Measurements from ENCODE around the gene RANBP1. TPM values are rescaled to one million over a fixed set of nuclear protein-coding genes. Genes with fewer than 3 reads are reported as not detected.
A peak's percentile ranks its signal among the peaks of the same experiment; 100 is the strongest.

RANBP1 gene
- polyA plus RNA-seq, 2 of the 4 experiments (the other 2 are of a cell fraction) = 239 to 338 TPM

DNA sequence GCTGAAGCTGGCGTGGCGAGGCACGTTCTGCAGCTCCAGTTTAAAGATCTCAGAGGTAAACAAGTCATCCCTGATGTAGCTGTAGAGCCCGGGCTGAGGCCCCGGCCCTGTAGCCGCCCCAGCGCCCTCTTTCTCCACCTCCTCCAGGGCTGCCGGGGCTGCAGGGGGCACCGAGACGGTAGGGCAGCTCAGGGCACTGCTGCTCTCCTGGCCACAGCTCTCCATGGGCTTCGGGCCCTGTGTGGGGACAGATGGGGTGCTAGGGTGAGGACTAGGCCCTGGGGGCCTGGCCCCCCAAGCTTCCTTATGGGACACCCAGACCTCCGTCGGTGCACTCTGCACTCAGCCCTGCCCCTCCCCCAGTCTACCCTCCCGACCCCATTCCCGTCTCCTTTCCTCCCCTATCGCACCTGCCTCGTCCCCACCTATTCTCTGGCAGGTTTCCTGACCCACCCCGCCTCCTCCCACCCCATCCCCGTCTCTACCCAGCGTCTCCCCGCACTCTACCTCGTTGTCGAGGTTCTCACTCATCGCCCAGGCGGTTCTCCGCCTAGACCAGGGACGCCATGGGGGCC lies 559 bp downstream of the RANBP1 start:
- H3K9me3 ChIP-seq = no peaks in the 10 kb centered on the region
- peak; percentile 2 to 11; a peak in 3 of 6 replicates for ATAC-seq
- TF ChIP-seq RAD21 (conservative IDR thresholded peaks at IDR 0.05 in 1 of 2, IDR thresholded peaks at IDR 0.05 in 1 of 2) (no peak), RFX5 (IDR thresholded peaks at IDR 0.05) (no peak), SREBF2 (IDR thresholded peaks at IDR 0.05) (no peak), CHD4 (IDR thresholded peaks at IDR 0.05; ENCODE audit: borderline replicate concordance) (no peak), POLR2A (IDR thresholded peaks at IDR 0.05; ENCODE audit: low read length) (no peak), JUNB (IDR thresholded peaks at IDR 0.05) (no peak), NPAS2 (CRISPR knock-in tag; IDR thresholded peaks at IDR 0.05; ENCODE audit: borderline replicate concordance) (no peak), HDAC2 (IDR thresholded peaks at IDR 0.05) (no peak), MAFK (IDR thresholded peaks at IDR 0.05; ENCODE audit: partially characterized antibody) (no peak), ZFP36 (IDR thresholded peaks at IDR 0.05; ENCODE audit: borderline replicate concordance, partially characterized antibody) (no peak), HOXA7 (CRISPR knock-in tag; IDR thresholded peaks at IDR 0.05) (no peak)
- TF ChIP-seq, protein P1, sequence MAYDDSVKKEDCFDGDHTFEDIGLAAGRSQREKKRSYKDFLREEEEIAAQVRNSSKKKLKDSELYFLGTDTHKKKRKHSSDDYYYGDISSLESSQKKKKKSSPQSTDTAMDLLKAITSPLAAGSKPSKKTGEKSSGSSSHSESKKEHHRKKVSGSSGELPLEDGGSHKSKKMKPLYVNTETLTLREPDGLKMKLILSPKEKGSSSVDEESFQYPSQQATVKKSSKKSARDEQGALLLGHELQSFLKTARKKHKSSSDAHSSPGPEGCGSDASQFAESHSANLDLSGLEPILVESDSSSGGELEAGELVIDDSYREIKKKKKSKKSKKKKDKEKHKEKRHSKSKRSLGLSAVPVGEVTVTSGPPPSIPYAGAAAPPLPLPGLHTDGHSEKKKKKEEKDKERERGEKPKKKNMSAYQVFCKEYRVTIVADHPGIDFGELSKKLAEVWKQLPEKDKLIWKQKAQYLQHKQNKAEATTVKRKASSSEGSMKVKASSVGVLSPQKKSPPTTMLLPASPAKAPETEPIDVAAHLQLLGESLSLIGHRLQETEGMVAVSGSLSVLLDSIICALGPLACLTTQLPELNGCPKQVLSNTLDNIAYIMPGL (CRISPR knock-in tag; IDR thresholded peaks at IDR 0.05; ENCODE audit: borderline replicate concordance) = no peak
- TF ChIP-seq, protein P2, sequence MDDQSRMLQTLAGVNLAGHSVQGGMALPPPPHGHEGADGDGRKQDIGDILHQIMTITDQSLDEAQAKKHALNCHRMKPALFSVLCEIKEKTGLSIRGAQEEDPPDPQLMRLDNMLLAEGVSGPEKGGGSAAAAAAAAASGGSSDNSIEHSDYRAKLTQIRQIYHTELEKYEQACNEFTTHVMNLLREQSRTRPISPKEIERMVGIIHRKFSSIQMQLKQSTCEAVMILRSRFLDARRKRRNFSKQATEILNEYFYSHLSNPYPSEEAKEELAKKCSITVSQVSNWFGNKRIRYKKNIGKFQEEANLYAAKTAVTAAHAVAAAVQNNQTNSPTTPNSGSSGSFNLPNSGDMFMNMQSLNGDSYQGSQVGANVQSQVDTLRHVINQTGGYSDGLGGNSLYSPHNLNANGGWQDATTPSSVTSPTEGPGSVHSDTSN (IDR thresholded peaks at IDR 0.05) = no peak
- TF ChIP-seq, protein P3, sequence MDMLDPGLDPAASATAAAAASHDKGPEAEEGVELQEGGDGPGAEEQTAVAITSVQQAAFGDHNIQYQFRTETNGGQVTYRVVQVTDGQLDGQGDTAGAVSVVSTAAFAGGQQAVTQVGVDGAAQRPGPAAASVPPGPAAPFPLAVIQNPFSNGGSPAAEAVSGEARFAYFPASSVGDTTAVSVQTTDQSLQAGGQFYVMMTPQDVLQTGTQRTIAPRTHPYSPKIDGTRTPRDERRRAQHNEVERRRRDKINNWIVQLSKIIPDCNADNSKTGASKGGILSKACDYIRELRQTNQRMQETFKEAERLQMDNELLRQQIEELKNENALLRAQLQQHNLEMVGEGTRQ (IDR thresholded peaks at IDR 0.05) = no peak
- no peak for FAIRE-seq
- POLR2A ChIA-PET = no interaction called here
- H3K4me2 ChIP-seq = peak overlapping the region; percentile 94
- DNase-seq (ENCODE audit: low read depth in 1 of 2, low spot score in 1 of 2) = no peak
- peak overlapping the region; percentile 87 to 95 for H3K27ac ChIP-seq
- 24% methylated on average over 5 of the region's 27 CpGs for WGBS (ENCODE audit: missing lambda C conversion rate)
- CTCF ChIA-PET = interaction anchor here (1.2 to 1.9 kb wide), 2 partner anchors 13 to 145 kb away, joined by 3 to 5 read pairs; no protein-coding TSS in a partner anchor
- peaks cover 22% of the 10 kb centered on the region for H3K4me1 ChIP-seq
- H3K4me3 ChIP-seq = peak overlapping the region; percentile 68

DNA sequence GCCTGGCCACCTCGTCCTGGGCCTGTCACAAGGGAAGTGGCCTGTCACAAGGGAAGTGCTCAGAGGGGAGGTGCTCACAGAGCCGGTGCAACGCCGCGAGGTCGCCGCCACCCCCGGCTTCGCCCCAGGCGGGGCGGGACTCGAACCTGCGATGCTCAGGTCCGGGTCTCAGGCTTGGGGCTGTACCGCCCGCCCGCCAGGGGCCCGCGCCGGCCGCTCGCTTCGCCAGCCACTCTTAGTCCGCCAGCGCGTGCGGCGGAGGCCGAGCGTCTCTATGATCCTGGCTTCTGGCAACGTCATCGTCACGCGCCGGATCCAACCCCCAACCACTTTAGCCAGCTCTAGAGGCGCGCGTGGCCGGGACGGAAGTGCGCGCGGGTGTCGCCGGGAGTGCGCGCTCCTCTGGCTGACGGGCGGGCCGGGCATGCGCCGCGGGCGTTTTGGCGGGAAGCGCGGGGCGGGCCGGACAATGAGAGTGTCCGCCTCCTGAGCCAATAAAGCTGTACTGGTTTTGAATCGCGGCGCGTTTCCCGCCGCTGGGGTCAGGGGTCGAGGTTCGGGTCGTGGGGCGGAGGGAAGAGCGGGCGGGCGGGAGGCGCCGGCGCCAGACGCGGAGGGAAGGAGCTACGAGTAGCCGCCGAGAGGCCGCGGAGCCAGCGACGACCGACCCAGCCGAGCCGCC lies 1.2 kb downstream of the RANBP1 start, which contains the start of gene TRMT2A:
Gene TRMT2A (minus strand): TSS at position 276 of the 682 bp plus-strand sequence. CDS start 320 bp downstream, outside the sequence.
- H3K27ac ChIP-seq = peak within 1 kb of the TSS; percentile 90 to 100
- WGBS (ENCODE audit: missing lambda C conversion rate) = no CpG with 5 or more reads among the region's 88 CpGs
- FAIRE-seq = no peak
- 0 out of 2 replicates have a peak, but pooled peaks have one; percentile 33 for TF ChIP-seq HOXB5 (CRISPR knock-in tag; IDR thresholded peaks at IDR 0.05)
- no peak for TF ChIP-seq SREBF2 (IDR thresholded peaks at IDR 0.05)
- TF ChIP-seq HOXB13 (CRISPR knock-in tag; IDR thresholded peaks at IDR 0.05; ENCODE audit: low read depth) = no peak
- no peak for TF ChIP-seq FOSL2 (IDR thresholded peaks at IDR 0.05)
- TF ChIP-seq FOSL2 (CRISPR knock-in tag; IDR thresholded peaks at IDR 0.05) = peak; percentile 15; the same call in 1 of the 2 replicates
- TF ChIP-seq MYC (IDR thresholded peaks at IDR 0.05; ENCODE audit: borderline replicate concordance, low read length) = peak; percentile 71; the same call in 1 of the 2 replicates
- TF ChIP-seq, protein P3 (IDR thresholded peaks at IDR 0.05) = peak; percentile 50; the same call in 1 of the 2 replicates
- TF ChIP-seq, protein P4, sequence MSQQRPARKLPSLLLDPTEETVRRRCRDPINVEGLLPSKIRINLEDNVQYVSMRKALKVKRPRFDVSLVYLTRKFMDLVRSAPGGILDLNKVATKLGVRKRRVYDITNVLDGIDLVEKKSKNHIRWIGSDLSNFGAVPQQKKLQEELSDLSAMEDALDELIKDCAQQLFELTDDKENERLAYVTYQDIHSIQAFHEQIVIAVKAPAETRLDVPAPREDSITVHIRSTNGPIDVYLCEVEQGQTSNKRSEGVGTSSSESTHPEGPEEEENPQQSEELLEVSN (IDR thresholded peaks at IDR 0.05; ENCODE audit: borderline replicate concordance, low read depth) = peak; percentile 94
- TF ChIP-seq KDM5A (IDR thresholded peaks at IDR 0.05) = 0 out of 2 replicates have a peak, but pooled peaks have one; percentile 23
- peak; percentile 53; the same call in 1 of the 2 replicates for TF ChIP-seq PHF8 (IDR thresholded peaks at IDR 0.05; ENCODE audit: borderline replicate concordance, low read depth)
- TF ChIP-seq JUN (IDR thresholded peaks at IDR 0.05) = peak; percentile 73 to 84; a peak in 4 of 5 replicates
- TF ChIP-seq, protein P5, sequence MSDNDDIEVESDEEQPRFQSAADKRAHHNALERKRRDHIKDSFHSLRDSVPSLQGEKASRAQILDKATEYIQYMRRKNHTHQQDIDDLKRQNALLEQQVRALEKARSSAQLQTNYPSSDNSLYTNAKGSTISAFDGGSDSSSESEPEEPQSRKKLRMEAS (IDR thresholded peaks at IDR 0.05) = peak; percentile 95
- ChIA-PET POLR2A (interaction anchor here (0.8 kb wide), 1 partner anchor 8 kb away, joined by 3 read pairs; no protein-coding TSS in a partner anchor), CTCF (interaction anchor here (1.2 kb wide), 1 partner anchor 146 kb away, joined by 3 read pairs; no protein-coding TSS in a partner anchor)
- peak; percentile 85 to 98 for DNase-seq (ENCODE audit: low read depth in 1 of 2, low spot score in 1 of 2)
- ATAC-seq = peak; percentile 78 to 85
- no peaks in the 10 kb centered on the region for H3K9me3 ChIP-seq
- peak within 1 kb of the TSS; percentile 68 for H3K4me3 ChIP-seq
- H3K4me1 ChIP-seq = peaks cover 22% of the 10 kb centered on the region
- peak within 1 kb of the TSS; percentile 96 for H3K4me2 ChIP-seq
